GM18508 (cell line): ENCODE data around the gene MYO5C.

Experiments
- ATAC-seq: cut with Tn5 transposase; IDR thresholded peaks from one replicate; pipeline ENCODE4 v1.9.1; 2021; ENCODE audit warnings: moderate number of reproducible peaks; ENCODE audit not compliant: insufficient read depth, unreplicated experiment

Gene MYO5C

GRCh38 chr15:52295421-52296001 is at the start of gene MYO5C:
MYO5C (minus strand) TSS chr15:52295804; CDS start chr15:52295636, 168 bp downstream.
- ATAC-seq = no peak

- ATAC-seq = no peak
Observed at GRCh38 chr15:52344592-52344991, 49.0 kb upstream of the MYO5C start.

- no peak for ATAC-seq
Observed at GRCh38 chr15:52343831-52344230, 48.2 kb upstream of the MYO5C start.

GRCh38 chr15:52340093-52340492 is 44.5 kb upstream of the MYO5C start:
- ATAC-seq = no peak

GRCh38 chr15:52338891-52339290 is 43.3 kb upstream of the MYO5C start:
- no peak for ATAC-seq

- ATAC-seq = no peak
Observed at GRCh38 chr15:52338058-52338457, 42.5 kb upstream of the MYO5C start.

GRCh38 chr15:52337198-52337853 is 41.7 kb upstream of the MYO5C start:
- no peak for ATAC-seq

GRCh38 chr15:52336529-52336928 is 40.9 kb upstream of the MYO5C start:
- no peak for ATAC-seq

GRCh38 chr15:52334491-52335160 is 39.0 kb upstream of the MYO5C start:
- ATAC-seq = no peak

- peak; percentile 67 for ATAC-seq
Observed at GRCh38 chr15:52331490-52332240, 36.1 kb upstream of the MYO5C start.

GRCh38 chr15:52329987-52330386 is 34.4 kb upstream of the MYO5C start:
- ATAC-seq = no peak

GRCh38 chr15:52329150-52329549 is 33.5 kb upstream of the MYO5C start:
- ATAC-seq = no peak

- ATAC-seq = no peak
Observed at GRCh38 chr15:52328680-52329079, 33.1 kb upstream of the MYO5C start.

GRCh38 chr15:52326756-52327155 is 31.2 kb upstream of the MYO5C start:
- no peak for ATAC-seq

GRCh38 chr15:52324109-52324508 is 28.5 kb upstream of the MYO5C start:
- ATAC-seq = no peak

GRCh38 chr15:52318729-52319500 is 23.3 kb upstream of the MYO5C start:
- ATAC-seq = no peak

GRCh38 chr15:52317688-52318087 is 22.1 kb upstream of the MYO5C start:
- no peak for ATAC-seq

GRCh38 chr15:52317022-52317421 is 21.4 kb upstream of the MYO5C start:
- no peak for ATAC-seq

- peak; percentile 57 for ATAC-seq
Observed at GRCh38 chr15:52309154-52309548, 13.5 kb upstream of the MYO5C start.

GRCh38 chr15:52308446-52309153 is 13.0 kb upstream of the MYO5C start:
- peak; percentile 51 for ATAC-seq
